Mesenchymal stem cell (in vitro differentiated cells and primary cell): ENCODE data around the gene RNASE13.
A peak's percentile ranks its signal among the peaks of the same experiment; 100 is the strongest.

Experiments
- DNase-seq: peaks from one replicate; pipeline ENCODE4 v3.0.0-alpha.2; 2013
- H2AFZ ChIP-seq: one replicate; pipeline ENCODE4 v1.6.1; 2013; ENCODE audit warnings: low read depth, mild to moderate bottlenecking, control low read depth, inconsistent platforms, low read length, moderate library complexity
- H2AK5ac ChIP-seq: 2 replicates; pipeline ENCODE4 v1.6.1; 2013; ENCODE audit warnings: low read length, moderate library complexity, mild to moderate bottlenecking, inconsistent platforms; ENCODE audit not compliant: severe bottlenecking
- H2BK120ac ChIP-seq: one replicate; pipeline ENCODE4 v1.6.1; 2013; ENCODE audit warnings: low read depth, mild to moderate bottlenecking, inconsistent platforms, low read length, moderate library complexity
- H2BK12ac ChIP-seq, 2 experiments: one replicate each; pipeline ENCODE4 v1.6.1; 2013; ENCODE audit warnings: inconsistent platforms in 2 of 2, low read length in 2 of 2, mild to moderate bottlenecking in 2 of 2, moderate library complexity in 2 of 2, control low read depth in 1 of 2
- H2BK15ac ChIP-seq: one replicate; pipeline ENCODE4 v1.6.1; 2013; ENCODE audit warnings: mild to moderate bottlenecking, low read depth, inconsistent platforms; ENCODE audit not compliant: poor library complexity, severe bottlenecking
- H2BK5ac ChIP-seq: 2 replicates; pipeline ENCODE4 v1.6.1; 2013; ENCODE audit warnings: low read depth, mild to moderate bottlenecking, low read length, control low read depth, inconsistent platforms; ENCODE audit not compliant: poor library complexity, severe bottlenecking
- H3K14ac ChIP-seq, 2 experiments: one replicate each; pipeline ENCODE4 v1.6.1; 2013; ENCODE audit warnings: inconsistent platforms in 2 of 2, low read length in 2 of 2, control low read depth in 1 of 2, mild to moderate bottlenecking in 1 of 2, moderate library complexity in 1 of 2
- H3K18ac ChIP-seq, 2 experiments: one replicate each; pipeline ENCODE4 v1.6.1; 2013; ENCODE audit warnings: inconsistent platforms in 2 of 2, low read length in 2 of 2, control low read depth in 1 of 2, low read depth in 1 of 2, mild to moderate bottlenecking in 1 of 2
- H3K23ac ChIP-seq, 2 experiments: one replicate each; pipeline ENCODE4 v1.6.1; 2013; ENCODE audit warnings: inconsistent platforms in 2 of 2, low read length in 2 of 2, mild to moderate bottlenecking in 2 of 2, moderate library complexity in 2 of 2, control low read depth in 1 of 2
- H3K27ac ChIP-seq: 2 replicates; pipeline ENCODE4 v1.5.1; 2013; ENCODE audit warnings: mild to moderate bottlenecking, moderate library complexity, low read length, control low read depth, inconsistent platforms; ENCODE audit not compliant: poor library complexity, severe bottlenecking
- H3K27me3 ChIP-seq, 2 experiments: 2 replicates each; pipeline versions ENCODE4 v1.6.1 to v1.7.0; 2013; ENCODE audit warnings: low read length in 2 of 2, mild to moderate bottlenecking in 2 of 2, moderate library complexity in 2 of 2, control low read depth in 1 of 2, inconsistent platforms in 1 of 2; ENCODE audit not compliant: control insufficient read depth in 1 of 2, insufficient read depth in 1 of 2
- H3K36me3 ChIP-seq, 2 experiments: 2 replicates each; pipeline versions ENCODE4 v1.6.1 to v1.7.0; 2013; ENCODE audit warnings: low read length in 2 of 2, control low read depth in 1 of 2, inconsistent platforms in 1 of 2, low read depth in 1 of 2, mild to moderate bottlenecking in 1 of 2; ENCODE audit not compliant: insufficient read depth in 2 of 2, control insufficient read depth in 1 of 2
- H3K4ac ChIP-seq, 2 experiments: one replicate each; pipeline ENCODE4 v1.6.1; 2013; ENCODE audit warnings: inconsistent platforms in 2 of 2, low read length in 2 of 2, mild to moderate bottlenecking in 2 of 2, moderate library complexity in 2 of 2, control low read depth in 1 of 2, low read depth in 1 of 2
- H3K4me1 ChIP-seq: 2 replicates; pipeline ENCODE4 v1.6.1; 2013; ENCODE audit warnings: low read depth, low read length, control low read depth; ENCODE audit not compliant: control insufficient read depth, insufficient read depth
- H3K4me2 ChIP-seq: 2 replicates; pipeline ENCODE4 v1.6.1; 2013; ENCODE audit warnings: low read length, mild to moderate bottlenecking, inconsistent platforms; ENCODE audit not compliant: poor library complexity, severe bottlenecking
- H3K4me3 ChIP-seq, 2 experiments: 2 replicates each; pipeline versions ENCODE4 v1.5.1 to v1.7.0; 2013; ENCODE audit warnings: low read length in 2 of 2, mild to moderate bottlenecking in 2 of 2, control low read depth in 1 of 2, low read depth in 1 of 2; ENCODE audit not compliant: insufficient read depth in 1 of 2
- H3K79me1 ChIP-seq: replicated peaks from 2 replicates; pipeline ENCODE4 v1.6.1; 2013; ENCODE audit warnings: mild to moderate bottlenecking, control low read depth, low read length, inconsistent platforms; ENCODE audit not compliant: poor library complexity, severe bottlenecking
- H3K9ac ChIP-seq: 2 replicates; pipeline ENCODE4 v1.7.0; 2013; ENCODE audit warnings: mild to moderate bottlenecking, low read length, moderate library complexity
- H3K9me3 ChIP-seq: 2 replicates; pipeline ENCODE4 v1.7.0; 2013; ENCODE audit warnings: mild to moderate bottlenecking, low read length; ENCODE audit not compliant: control insufficient read depth
- H4K8ac ChIP-seq: one replicate; pipeline ENCODE4 v1.6.1; 2013; ENCODE audit warnings: inconsistent platforms, mild to moderate bottlenecking, low read length, moderate library complexity
- H4K91ac ChIP-seq: one replicate; pipeline ENCODE4 v1.6.1; 2013; ENCODE audit warnings: mild to moderate bottlenecking, low read length, inconsistent platforms
- WGBS: methylation state at CpG from one replicate; pipeline ENCODE4 v1.1.7; 2013; ENCODE audit warnings: mixed read lengths; 5-methylcytosine and 5-hydroxymethylcytosine counted together

RNASE13 gene

GRCh38 chr14:21063479-21063878 is 28.9 kb upstream of the RNASE13 start:
- Histone ChIP-seq H3K4me3 (no peak overlapping the region), H3K79me1 (no peaks in the 10 kb centered on the region), H4K8ac (no peak overlapping the region), H3K4ac (no peak overlapping the region), H3K9ac (peak overlapping the region; percentile 61), H3K4me1 (peaks cover 7% of the 10 kb centered on the region), H2BK15ac (no peak overlapping the region), H2AK5ac (no peak overlapping the region), H3K23ac (no peak overlapping the region), H3K18ac (no peak overlapping the region), H3K9me3 (no peaks in the 10 kb centered on the region), H2BK5ac (no peak overlapping the region), H4K91ac (no peak overlapping the region), H3K27me3 (no peaks in the 10 kb centered on the region), H3K14ac (no peak overlapping the region), H3K36me3 (no peaks in the 10 kb centered on the region), H3K27ac (peak overlapping the region; percentile 90), H3K4me2 (no peak overlapping the region), H2BK12ac (no peak overlapping the region), H2BK120ac (no peak overlapping the region), H2AFZ (no peak overlapping the region)
- DNase-seq = peak; percentile 53
- WGBS = 26% methylated on average over 3 of the region's 3 CpGs

- Histone ChIP-seq H3K27ac (no peak overlapping the region), H2BK5ac (peak overlapping the region; percentile 39), H2AK5ac (peak overlapping the region; percentile 93), H3K36me3 (no peaks in the 10 kb centered on the region), H3K9ac (no peak overlapping the region), H3K79me1 (no peaks in the 10 kb centered on the region), H3K4ac (no peak overlapping the region), H3K4me3 (no peak overlapping the region), H3K4me1 (peaks cover 13% of the 10 kb centered on the region), H2BK120ac (no peak overlapping the region), H3K18ac (no peak overlapping the region), H4K8ac (no peak overlapping the region), H3K9me3 (no peaks in the 10 kb centered on the region), H3K14ac (no peak overlapping the region), H3K4me2 (no peak overlapping the region), H3K27me3 (no peaks in the 10 kb centered on the region), H2BK15ac (no peak overlapping the region), H2BK12ac (no peak overlapping the region), H2AFZ (no peak overlapping the region), H3K23ac (no peak overlapping the region), H4K91ac (no peak overlapping the region)
- no peak for DNase-seq
- WGBS = 94% methylated on average over 3 of the region's 3 CpGs
Observed at GRCh38 chr14:21061347-21061668, 26.7 kb upstream of the RNASE13 start.

- Histone ChIP-seq H2BK5ac (no peak overlapping the region), H2AK5ac (peak overlapping the region; percentile 93), H3K18ac (no peak overlapping the region), H2BK12ac (no peak overlapping the region), H4K8ac (no peak overlapping the region), H3K27ac (no peak overlapping the region), H3K4ac (no peak overlapping the region), H3K4me1 (peaks cover 14% of the 10 kb centered on the region), H3K9me3 (no peaks in the 10 kb centered on the region), H2AFZ (no peak overlapping the region), H4K91ac (no peak overlapping the region), H3K79me1 (no peaks in the 10 kb centered on the region), H3K4me3 (no peak overlapping the region), H2BK120ac (no peak overlapping the region), H3K9ac (no peak overlapping the region), H3K36me3 (no peaks in the 10 kb centered on the region), H3K4me2 (no peak overlapping the region), H3K23ac (no peak overlapping the region), H2BK15ac (no peak overlapping the region), H3K14ac (no peak overlapping the region), H3K27me3 (no peaks in the 10 kb centered on the region)
- no peak for DNase-seq
- 87% methylated on average over 13 of the region's 13 CpGs for WGBS
Observed at GRCh38 chr14:21060614-21061346, 26.2 kb upstream of the RNASE13 start.

- Histone ChIP-seq H3K9ac (no peak overlapping the region), H2AK5ac (no peak overlapping the region), H3K4me1 (peaks cover 19% of the 10 kb centered on the region), H3K27ac (no peak overlapping the region), H2BK15ac (no peak overlapping the region), H2BK120ac (no peak overlapping the region), H3K27me3 (no peaks in the 10 kb centered on the region), H4K91ac (no peak overlapping the region), H2AFZ (no peak overlapping the region), H2BK12ac (no peak overlapping the region), H3K14ac (no peak overlapping the region), H3K23ac (no peak overlapping the region), H3K4me3 (no peak overlapping the region), H3K79me1 (no peaks in the 10 kb centered on the region), H3K9me3 (no peaks in the 10 kb centered on the region), H3K36me3 (no peaks in the 10 kb centered on the region), H2BK5ac (no peak overlapping the region), H3K4me2 (no peak overlapping the region), H3K18ac (no peak overlapping the region), H4K8ac (no peak overlapping the region), H3K4ac (no peak overlapping the region)
- WGBS = 86% methylated on average over 8 of the region's 8 CpGs
- no peak for DNase-seq
Observed at GRCh38 chr14:21059842-21060613, 25.4 kb upstream of the RNASE13 start.
